Activated CD4-positive, alpha-beta T cell treated with anti-CD3 and anti-CD28 coated beads, Interleukin-2, amount 10 ng/mL, durations not matched to agents 24 days and 14 days (primary cell): Measurements from ENCODE around the gene USP43. TPM values are rescaled to one million over a fixed set of nuclear protein-coding genes. Genes with fewer than 3 reads are reported as not detected.

ENCODE experiments used
- DNase-seq: peaks from one replicate; pipeline ENCODE4 v3.0.0; 2022
- H3K27ac Mint-ChIP-seq: one replicate; pipeline ENCODE4 v1.8.0; 2022; ENCODE audit warnings: mild to moderate bottlenecking, mixed read lengths
- H3K27me3 Mint-ChIP-seq: one replicate; pipeline ENCODE4 v1.8.0; 2022; ENCODE audit warnings: mixed read lengths
- H3K36me3 Mint-ChIP-seq: one replicate; pipeline ENCODE4 v1.8.0; 2022; ENCODE audit warnings: low read depth, mild to moderate bottlenecking, mixed read lengths
- H3K4me1 Mint-ChIP-seq: one replicate; pipeline ENCODE4 v1.8.0; 2021; ENCODE audit warnings: mixed read lengths
- H3K4me3 Mint-ChIP-seq: one replicate; pipeline ENCODE4 v1.8.0; 2022; ENCODE audit warnings: mild to moderate bottlenecking, moderate library complexity, mixed read lengths
- H3K9me3 Mint-ChIP-seq: one replicate; pipeline ENCODE4 v1.8.0; 2021; ENCODE audit warnings: mixed read lengths
- intact Hi-C: fragments of 100-400 bp; cut with micrococcal nuclease; formaldehyde crosslinking; loops from one replicate; pipeline ENCODE4 v1.15.1; 2023
- total RNA-seq: library from RNA; stranded (reverse); gene quantifications from 2 replicates; pipeline ENCODE4 v1.2.3, GENCODE V29; 2022

Gene USP43
- total RNA-seq, 1 donor from 2014 or later = 0.05 TPM

DNA sequence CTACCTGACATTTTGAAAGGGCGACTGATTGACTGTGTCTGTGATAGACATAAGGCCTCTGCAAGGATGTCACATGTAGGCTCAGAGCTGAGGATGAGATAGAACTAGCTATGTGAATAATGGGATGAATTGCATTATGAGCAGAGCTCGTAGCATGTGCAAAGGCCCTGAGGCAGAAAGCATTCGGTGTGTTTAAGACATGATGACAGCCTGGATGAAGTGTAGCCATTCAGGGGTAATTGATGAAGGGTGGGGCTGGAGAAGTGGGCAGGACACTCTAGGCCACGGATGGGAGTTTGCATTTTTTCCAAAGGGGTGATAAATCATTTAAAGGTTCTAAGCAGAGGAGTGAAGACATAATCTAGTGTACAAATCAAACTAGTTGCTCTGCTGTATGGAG lies 62.6 kb downstream of the USP43 start:
- H3K36me3 Mint-ChIP-seq = no peaks in the 10 kb centered on the region
- DNase-seq = no peak
- H3K4me1 Mint-ChIP-seq = no peaks in the 10 kb centered on the region
- H3K9me3 Mint-ChIP-seq = no peaks in the 10 kb centered on the region
- intact Hi-C loops = no loop called here
- no peak overlapping the region for H3K27ac Mint-ChIP-seq
- no peaks in the 10 kb centered on the region for H3K27me3 Mint-ChIP-seq
- H3K4me3 Mint-ChIP-seq = no peak overlapping the region

- intact Hi-C loops = no loop called here
- H3K27ac Mint-ChIP-seq = no peak overlapping the region
- H3K4me1 Mint-ChIP-seq = no peaks in the 10 kb centered on the region
- H3K36me3 Mint-ChIP-seq = no peaks in the 10 kb centered on the region
- H3K9me3 Mint-ChIP-seq = no peaks in the 10 kb centered on the region
- no peaks in the 10 kb centered on the region for H3K27me3 Mint-ChIP-seq
- no peak overlapping the region for H3K4me3 Mint-ChIP-seq
- DNase-seq = no peak
Measured at GRCh38 chr17:9714801-9715200, 69.5 kb downstream of the USP43 start.

DNA sequence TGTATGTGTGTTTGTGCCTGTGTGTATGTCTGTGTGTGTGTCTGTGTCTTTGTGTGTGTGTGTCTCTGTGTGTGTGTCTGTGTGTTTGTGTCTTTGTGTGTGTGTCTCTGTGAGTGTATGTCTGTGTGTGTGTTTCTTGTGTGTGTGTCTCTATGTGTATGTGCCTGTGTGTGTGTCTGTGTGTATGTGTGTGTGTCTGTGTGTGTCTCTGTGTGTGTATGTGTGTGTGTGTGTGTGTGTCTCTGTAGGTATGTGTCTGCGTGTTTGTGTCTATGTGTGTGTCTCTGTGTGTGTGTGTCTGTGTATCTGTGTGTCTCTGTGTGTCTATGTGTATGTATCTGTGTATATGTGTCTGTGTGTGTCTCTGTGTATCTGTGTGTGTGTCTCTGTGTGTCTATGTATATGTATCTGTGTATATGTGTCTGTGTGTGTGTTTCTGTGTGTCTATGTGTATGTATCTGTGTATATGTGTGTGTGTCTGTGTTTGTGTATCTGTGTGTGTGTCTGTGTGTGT lies 70.2 kb downstream of the USP43 start:
- DNase-seq = no peak
- intact Hi-C loops = no loop called here

DNA sequence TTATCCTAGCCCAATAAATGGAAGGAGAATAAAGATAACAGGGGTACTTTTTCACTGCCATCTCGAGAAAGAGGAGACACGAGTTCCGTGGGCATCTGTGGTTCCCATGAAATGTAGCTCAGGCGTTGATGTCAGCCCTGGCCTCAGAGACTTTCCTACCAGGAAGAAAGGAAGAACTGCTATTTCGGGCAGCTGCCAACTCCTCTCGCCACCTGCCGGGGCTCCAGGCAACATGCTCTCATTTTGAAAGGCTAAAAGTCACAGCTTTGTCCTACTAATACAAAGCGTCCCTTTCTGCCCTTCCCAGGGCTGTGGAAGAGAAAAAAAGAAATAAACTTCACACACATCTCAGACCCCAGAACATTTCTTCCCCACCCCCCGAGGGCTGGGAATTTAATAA lies 80.3 kb downstream of the USP43 start:
- no peaks in the 10 kb centered on the region for H3K27me3 Mint-ChIP-seq
- no peak for DNase-seq
- no peak overlapping the region for H3K4me3 Mint-ChIP-seq
- no peak overlapping the region for H3K27ac Mint-ChIP-seq
- H3K36me3 Mint-ChIP-seq = no peaks in the 10 kb centered on the region
- H3K4me1 Mint-ChIP-seq = no peaks in the 10 kb centered on the region
- no peaks in the 10 kb centered on the region for H3K9me3 Mint-ChIP-seq
- intact Hi-C loops = no loop called here

More for the DNA sequence above, 70.2 kb downstream of the USP43 start:
- no peaks in the 10 kb centered on the region for H3K27me3 Mint-ChIP-seq
- no peak overlapping the region for H3K27ac Mint-ChIP-seq
- H3K36me3 Mint-ChIP-seq = no peaks in the 10 kb centered on the region
- H3K9me3 Mint-ChIP-seq = no peaks in the 10 kb centered on the region
- H3K4me3 Mint-ChIP-seq = no peak overlapping the region
- no peaks in the 10 kb centered on the region for H3K4me1 Mint-ChIP-seq

DNA sequence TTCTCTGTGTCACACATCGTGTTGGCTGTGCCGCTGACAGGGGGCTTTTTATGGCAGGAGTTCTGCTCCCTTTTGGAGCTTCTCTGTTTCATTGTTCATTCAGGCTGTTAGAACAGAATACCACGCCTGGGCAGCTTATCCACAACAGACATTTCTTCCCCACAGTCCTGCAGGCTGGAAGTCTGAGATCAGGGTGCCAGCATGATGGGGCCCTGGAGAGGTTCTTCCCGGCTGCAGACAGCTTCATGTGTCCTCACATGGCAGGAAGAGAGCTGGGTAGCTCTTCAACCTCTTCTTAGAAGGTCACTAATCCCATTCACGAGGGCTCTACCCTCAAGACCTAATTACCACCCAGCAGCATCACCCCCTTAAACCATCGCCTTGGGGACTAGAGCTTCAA lies 81.0 kb downstream of the USP43 start:
- no peaks in the 10 kb centered on the region for H3K4me1 Mint-ChIP-seq

DNA sequence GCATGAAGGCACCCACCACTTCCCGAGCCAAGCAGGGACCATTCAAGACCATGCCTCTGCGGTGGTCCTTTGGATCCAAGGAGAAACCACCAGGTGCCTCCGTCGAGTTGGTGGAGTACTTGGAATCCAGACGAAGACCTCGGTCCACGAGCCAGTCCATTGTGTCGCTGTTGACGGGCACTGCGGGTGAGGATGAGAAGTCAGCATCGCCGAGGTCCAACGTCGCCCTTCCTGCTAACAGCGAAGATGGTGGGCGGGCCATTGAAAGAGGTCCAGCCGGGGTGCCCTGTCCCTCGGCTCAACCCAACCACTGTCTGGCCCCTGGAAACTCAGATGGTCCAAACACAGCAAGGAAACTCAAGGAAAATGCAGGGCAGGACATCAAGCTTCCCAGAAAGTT lies 82.7 kb downstream of the USP43 start:
- Mint-ChIP-seq H3K27ac (no peak overlapping the region), H3K4me3 (no peak overlapping the region), H3K4me1 (no peaks in the 10 kb centered on the region), H3K9me3 (no peaks in the 10 kb centered on the region), H3K36me3 (no peaks in the 10 kb centered on the region), H3K27me3 (no peaks in the 10 kb centered on the region)
- DNase-seq = no peak
- intact Hi-C loops = no loop called here

More for the DNA sequence above, 81.0 kb downstream of the USP43 start:
- no peaks in the 10 kb centered on the region for H3K36me3 Mint-ChIP-seq
- no peak for DNase-seq
- intact Hi-C loops = no loop called here
- H3K27me3 Mint-ChIP-seq = no peaks in the 10 kb centered on the region
- no peak overlapping the region for H3K27ac Mint-ChIP-seq
- H3K9me3 Mint-ChIP-seq = no peaks in the 10 kb centered on the region
- H3K4me3 Mint-ChIP-seq = no peak overlapping the region

DNA sequence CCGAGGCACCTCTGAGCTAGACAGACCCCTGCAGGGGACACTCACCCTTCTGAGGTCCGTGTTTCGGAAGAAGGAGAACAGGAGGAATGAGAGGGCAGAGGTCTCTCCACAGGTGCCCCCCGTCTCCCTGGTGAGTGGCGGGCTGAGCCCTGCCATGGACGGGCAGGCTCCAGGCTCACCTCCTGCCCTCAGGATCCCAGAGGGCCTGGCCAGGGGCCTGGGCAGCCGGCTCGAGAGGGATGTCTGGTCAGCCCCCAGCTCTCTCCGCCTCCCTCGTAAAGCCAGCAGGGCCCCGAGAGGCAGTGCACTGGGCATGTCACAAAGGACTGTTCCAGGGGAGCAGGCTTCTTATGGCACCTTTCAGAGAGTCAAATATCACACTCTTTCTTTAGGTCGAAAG lies 83.2 kb downstream of the USP43 start:
- Mint-ChIP-seq H3K4me3 (no peak overlapping the region), H3K27me3 (no peaks in the 10 kb centered on the region), H3K4me1 (no peaks in the 10 kb centered on the region), H3K9me3 (no peaks in the 10 kb centered on the region), H3K36me3 (no peaks in the 10 kb centered on the region), H3K27ac (no peak overlapping the region)
- intact Hi-C loops = no loop called here
- no peak for DNase-seq

DNA sequence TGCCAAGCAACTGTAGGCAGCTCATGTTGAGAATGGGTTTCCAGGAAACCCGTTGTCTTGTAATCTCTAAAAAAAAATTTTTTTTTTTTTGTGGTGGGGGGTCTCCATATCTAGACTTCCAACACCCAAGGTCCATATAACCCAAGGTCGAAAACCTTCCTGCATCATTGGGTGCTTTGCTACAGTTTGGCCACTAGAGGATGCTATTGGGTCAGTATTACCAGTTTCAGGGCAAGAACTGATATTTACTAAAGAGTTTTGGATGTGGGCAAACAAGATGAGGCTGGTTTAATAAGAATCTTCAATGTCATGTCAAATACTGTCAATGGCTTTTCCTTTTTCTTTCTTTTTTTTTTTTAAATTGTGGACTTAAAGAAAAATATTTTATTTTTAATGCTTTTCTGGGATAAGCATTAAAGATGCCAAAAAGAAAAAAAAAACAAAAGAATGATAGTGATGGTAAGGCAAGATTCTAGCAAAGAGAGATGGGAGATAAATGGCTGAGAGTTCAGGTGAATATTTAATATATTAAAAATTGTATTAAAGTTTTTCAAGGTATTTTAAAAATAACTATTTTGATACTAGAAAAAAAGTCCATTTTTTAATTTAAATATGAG lies 83.8 kb downstream of the USP43 start:
- intact Hi-C loops = loop anchor here (1.0 kb wide), 1 partner anchor 39 kb away; no protein-coding TSS in a partner anchor
- H3K4me1 Mint-ChIP-seq = no peaks in the 10 kb centered on the region
- H3K4me3 Mint-ChIP-seq = no peak overlapping the region
- no peaks in the 10 kb centered on the region for H3K9me3 Mint-ChIP-seq
- H3K36me3 Mint-ChIP-seq = no peaks in the 10 kb centered on the region
- H3K27ac Mint-ChIP-seq = no peak overlapping the region
- no peaks in the 10 kb centered on the region for H3K27me3 Mint-ChIP-seq
- DNase-seq = peak; percentile 70

DNA sequence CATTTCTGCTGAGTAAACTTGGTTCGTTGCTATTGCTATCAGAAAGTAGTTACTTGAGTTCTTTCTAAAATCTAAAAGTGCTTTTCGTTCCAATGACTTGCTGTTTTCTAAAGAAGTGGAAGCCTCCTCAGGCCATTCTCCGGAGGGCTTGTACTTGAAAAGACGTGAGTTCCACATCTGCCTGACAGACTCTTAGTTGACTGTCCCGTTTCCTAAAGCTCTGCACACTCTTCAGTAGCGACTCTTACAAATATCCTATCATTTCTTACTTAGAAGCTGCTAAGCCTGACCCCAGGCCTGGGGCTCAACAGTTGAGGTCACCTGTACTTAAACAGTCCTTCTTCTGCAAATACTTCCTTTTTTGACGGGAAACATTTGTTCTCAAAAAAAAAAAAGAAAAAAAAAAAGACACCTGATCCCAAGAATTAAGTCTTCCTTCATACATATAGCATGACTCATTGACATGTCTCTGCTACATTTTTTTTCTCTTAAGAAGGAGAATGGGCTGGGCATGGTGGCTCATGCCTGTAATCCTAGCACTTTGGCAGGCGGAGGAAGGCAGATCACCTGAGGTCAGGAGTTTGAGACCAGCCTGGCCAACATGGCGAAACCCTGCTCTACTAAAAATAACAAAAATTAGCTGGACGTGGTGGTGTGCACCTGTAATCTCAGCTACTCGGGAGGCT lies 84.6 kb downstream of the USP43 start:
- no peaks in the 10 kb centered on the region for H3K27me3 Mint-ChIP-seq
- no peak for DNase-seq
- H3K4me3 Mint-ChIP-seq = no peak overlapping the region
- no peaks in the 10 kb centered on the region for H3K36me3 Mint-ChIP-seq
- H3K9me3 Mint-ChIP-seq = no peaks in the 10 kb centered on the region
- H3K4me1 Mint-ChIP-seq = no peaks in the 10 kb centered on the region
- no peak overlapping the region for H3K27ac Mint-ChIP-seq
- intact Hi-C loops = loop anchor here (1.0 kb wide), 1 partner anchor 38 kb away; no protein-coding TSS in a partner anchor

GRCh38 chr17:9750524-9750923 lies 105.2 kb downstream of the USP43 start:
- DNase-seq = no peak
- no peaks in the 10 kb centered on the region for H3K36me3 Mint-ChIP-seq
- peaks cover 5% of the 10 kb centered on the region for H3K27me3 Mint-ChIP-seq
- no peak overlapping the region for H3K27ac Mint-ChIP-seq
- no peaks in the 10 kb centered on the region for H3K9me3 Mint-ChIP-seq
- intact Hi-C loops = no loop called here
- H3K4me3 Mint-ChIP-seq = no peak overlapping the region
- no peaks in the 10 kb centered on the region for H3K4me1 Mint-ChIP-seq

DNA sequence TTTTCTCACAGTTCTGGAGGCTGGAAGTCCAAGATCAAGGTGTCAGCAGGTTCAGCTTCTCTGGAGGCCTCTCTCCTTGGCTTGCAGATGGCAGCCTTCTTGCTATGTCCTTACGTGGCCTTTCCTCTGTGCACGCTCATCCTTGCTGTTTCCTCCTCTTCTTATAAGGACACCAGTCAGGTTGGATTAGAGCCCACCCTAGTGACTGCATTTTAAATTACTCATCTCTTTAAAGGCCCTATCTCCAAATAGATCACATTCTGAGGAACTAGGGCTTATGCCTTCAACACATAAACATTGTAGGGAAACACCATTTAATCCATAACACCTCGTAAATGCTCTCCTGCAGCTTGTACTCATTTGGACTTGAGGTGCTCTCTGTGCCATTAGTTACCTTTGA lies 109.8 kb downstream of the USP43 start:
- DNase-seq = no peak

GRCh38 chr17:9760266-9760665 lies 114.9 kb downstream of the USP43 start:
- Mint-ChIP-seq H3K4me3 (no peak overlapping the region), H3K27me3 (no peaks in the 10 kb centered on the region), H3K36me3 (no peaks in the 10 kb centered on the region), H3K4me1 (no peaks in the 10 kb centered on the region), H3K27ac (no peak overlapping the region), H3K9me3 (no peaks in the 10 kb centered on the region)
- intact Hi-C loops = no loop called here
- no peak for DNase-seq

More for the DNA sequence above, 109.8 kb downstream of the USP43 start:
- no peak overlapping the region for H3K27ac Mint-ChIP-seq
- no peaks in the 10 kb centered on the region for H3K4me1 Mint-ChIP-seq
- peaks cover 3% of the 10 kb centered on the region for H3K27me3 Mint-ChIP-seq
- no peaks in the 10 kb centered on the region for H3K36me3 Mint-ChIP-seq
- H3K9me3 Mint-ChIP-seq = no peaks in the 10 kb centered on the region
- intact Hi-C loops = no loop called here
- no peak overlapping the region for H3K4me3 Mint-ChIP-seq

DNA sequence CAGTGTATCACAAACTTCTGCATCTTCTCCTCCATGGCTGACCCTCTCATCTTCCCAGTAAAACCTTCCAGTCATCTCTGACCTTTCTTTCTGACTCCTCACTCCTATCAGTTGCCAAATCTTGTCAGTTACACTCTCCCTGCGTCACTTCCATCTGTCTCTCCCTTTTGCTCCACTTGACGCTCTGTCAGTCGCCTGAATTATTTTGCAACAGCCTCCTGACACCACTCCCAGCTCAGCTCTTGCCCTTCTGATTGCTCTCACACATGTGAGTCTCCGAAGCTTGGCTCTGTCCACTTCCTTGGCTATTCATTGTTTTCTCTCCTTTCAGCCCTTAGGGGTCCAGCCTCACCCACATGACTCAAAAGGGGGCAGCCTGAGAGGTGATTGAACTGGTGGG lies 118.3 kb downstream of the USP43 start:
- Mint-ChIP-seq H3K4me3 (no peak overlapping the region), H3K4me1 (no peaks in the 10 kb centered on the region), H3K27ac (no peak overlapping the region), H3K27me3 (no peaks in the 10 kb centered on the region), H3K9me3 (no peaks in the 10 kb centered on the region), H3K36me3 (no peaks in the 10 kb centered on the region)
- DNase-seq = no peak
- intact Hi-C loops = no loop called here

DNA sequence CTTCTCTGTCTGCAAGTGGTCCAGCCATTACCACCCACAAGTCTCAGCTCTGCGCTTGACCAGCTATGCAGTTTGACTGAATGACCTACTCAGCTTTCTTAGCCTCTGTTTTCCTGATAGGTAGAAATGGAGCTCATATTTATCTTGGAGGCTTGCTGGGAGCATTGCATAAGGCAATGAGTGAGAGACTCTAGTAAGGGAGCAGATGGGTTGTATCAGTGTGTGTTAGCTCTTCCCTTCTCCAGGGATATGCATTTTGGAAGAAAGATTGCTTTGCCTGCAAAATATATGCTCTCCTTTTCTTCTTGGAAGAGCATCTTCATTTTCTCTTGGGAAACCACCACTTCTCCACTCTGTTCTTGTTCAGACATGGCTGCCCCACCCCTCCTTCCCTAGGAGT lies 120.0 kb downstream of the USP43 start:
- no peak overlapping the region for H3K4me3 Mint-ChIP-seq
- H3K36me3 Mint-ChIP-seq = no peaks in the 10 kb centered on the region
- no peaks in the 10 kb centered on the region for H3K27me3 Mint-ChIP-seq
- H3K4me1 Mint-ChIP-seq = no peaks in the 10 kb centered on the region
- intact Hi-C loops = no loop called here
- DNase-seq = no peak
- no peaks in the 10 kb centered on the region for H3K9me3 Mint-ChIP-seq
- H3K27ac Mint-ChIP-seq = no peak overlapping the region
